GM21423 (cell line): ENCODE measurements around the gene MBD3L2.
"Not testable (repeated sequence)": the region's sequence is repeated elsewhere in the genome, so short reads cannot be mapped to it uniquely, and the experiment has no call there.

ENCODE experiments used
- ATAC-seq: cut with Tn5 transposase; IDR thresholded peaks from one replicate; pipeline ENCODE4 v1.9.1; 2021; ENCODE audit warnings: mild to moderate bottlenecking, moderate library complexity; ENCODE audit not compliant: unreplicated experiment

Gene MBD3L2

GRCh38 chr19:7049021-7049420 is at the start of gene MBD3L2:
MBD3L2 (plus strand) TSS chr19:7049321; CDS start chr19:7049374, 53 bp downstream.
- not testable (repeated sequence) for ATAC-seq

GRCh38 chr19:6999933-7000332 is 49.2 kb upstream of the MBD3L2 start:
- no peak for ATAC-seq

DNA sequence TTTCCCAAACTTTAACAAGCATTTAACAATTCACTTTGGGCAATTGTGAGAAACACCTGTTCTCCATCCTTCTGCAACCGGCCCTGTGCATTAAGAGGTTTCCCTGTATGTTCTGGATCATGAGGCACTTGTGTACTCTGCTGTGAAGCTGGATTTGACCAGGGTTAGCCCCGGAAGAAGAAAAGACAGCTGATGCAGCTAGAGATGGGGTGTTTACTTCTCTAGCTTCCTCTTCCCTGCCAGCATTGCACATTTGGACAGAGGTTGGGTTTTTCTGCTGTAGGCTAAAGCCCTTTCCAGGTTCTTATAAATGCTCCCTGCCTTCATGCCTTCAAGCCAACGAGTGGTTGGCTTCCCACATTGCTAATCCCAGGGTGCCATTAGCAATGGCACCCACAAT is 48.8 kb upstream of the MBD3L2 start:
- ATAC-seq: no peak

GRCh38 chr19:7000816-7001215 is 48.3 kb upstream of the MBD3L2 start:
- ATAC-seq: no peak

DNA sequence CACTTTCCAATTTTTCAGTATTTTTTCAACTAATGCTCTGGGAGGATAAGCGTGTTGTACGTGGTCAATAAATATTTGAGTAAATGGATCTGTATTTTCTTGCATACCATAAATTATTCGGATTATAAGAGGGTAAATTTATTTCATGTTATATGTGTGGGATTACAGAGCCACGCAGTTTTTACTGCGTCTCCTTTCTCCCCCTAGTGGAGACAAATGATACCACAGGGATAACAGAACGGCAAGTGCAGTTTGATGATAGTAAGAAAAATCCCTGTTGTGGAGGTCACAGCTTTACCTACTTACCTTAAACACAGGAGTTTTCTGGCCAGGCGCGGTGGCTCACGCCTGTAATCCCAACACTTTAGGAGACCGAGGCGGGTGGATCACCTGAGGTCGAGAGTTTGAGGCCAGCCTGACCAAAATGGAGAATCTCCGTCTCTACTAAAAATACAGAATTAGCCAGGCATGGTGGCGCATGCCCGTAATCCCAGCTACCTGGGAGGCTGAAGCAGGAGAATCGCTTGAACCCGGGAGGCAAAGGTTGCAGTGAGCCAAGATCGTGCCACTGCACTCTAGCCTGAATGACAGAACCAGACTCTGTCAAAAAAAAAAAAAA is 44.7 kb upstream of the MBD3L2 start:
- no peak for ATAC-seq

GRCh38 chr19:7006135-7006704 is 42.9 kb upstream of the MBD3L2 start:
- ATAC-seq: no peak

GRCh38 chr19:7007859-7008258 is 41.3 kb upstream of the MBD3L2 start:
- ATAC-seq: no peak

GRCh38 chr19:7010722-7011593 is 38.2 kb upstream of the MBD3L2 start:
- ATAC-seq: no peak

DNA sequence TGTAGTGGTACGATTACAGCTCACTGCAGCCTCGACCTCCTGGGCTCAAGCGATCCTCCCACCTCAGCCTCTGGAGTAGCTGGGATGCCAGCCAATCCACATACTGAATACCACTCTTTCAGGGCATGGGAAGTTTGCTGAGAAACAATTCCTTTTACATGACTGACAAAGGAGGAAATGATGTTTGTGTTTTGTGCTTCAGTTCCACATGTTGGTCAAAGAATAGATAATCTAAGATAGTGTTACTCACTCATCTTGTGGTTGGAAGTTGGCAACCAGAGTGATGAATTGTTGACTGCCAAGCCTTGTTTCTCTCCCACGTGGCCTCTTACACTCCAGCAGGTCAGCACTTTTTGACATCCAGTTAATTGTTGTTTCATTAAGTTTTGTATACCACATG is 35.4 kb upstream of the MBD3L2 start:
- ATAC-seq: no peak

- no peak for ATAC-seq
Measured at GRCh38 chr19:7018828-7019227, 30.3 kb upstream of the MBD3L2 start.

DNA sequence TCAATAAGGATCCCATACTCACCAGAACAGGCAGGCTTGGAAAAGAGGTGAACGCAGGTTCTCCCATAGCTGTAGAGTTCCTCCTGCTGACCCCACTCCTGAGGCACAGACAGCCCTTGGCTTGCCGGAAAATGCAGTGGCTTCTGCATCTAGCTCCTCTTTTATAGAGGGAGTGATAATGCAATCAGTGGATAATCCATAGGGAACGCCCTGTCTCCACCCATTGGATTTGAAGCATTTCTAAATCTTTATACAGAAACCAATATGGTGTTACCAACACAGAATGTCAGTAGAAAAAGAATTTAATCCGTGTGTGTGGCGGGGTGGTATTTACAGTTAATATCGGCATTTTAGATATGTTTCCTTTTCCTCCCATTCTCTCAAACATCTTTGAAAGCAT is 27.8 kb upstream of the MBD3L2 start, which contains the start of gene MBD3L2B:
Gene MBD3L2B, minus strand, starts transcription at position 101 of the 400 bp plus-strand sequence. Its CDS starts 34 bp downstream, at position 67.
- not testable (repeated sequence) for ATAC-seq

GRCh38 chr19:7028790-7029189 is 20.3 kb upstream of the MBD3L2 start:
- ATAC-seq: not testable (repeated sequence)

DNA sequence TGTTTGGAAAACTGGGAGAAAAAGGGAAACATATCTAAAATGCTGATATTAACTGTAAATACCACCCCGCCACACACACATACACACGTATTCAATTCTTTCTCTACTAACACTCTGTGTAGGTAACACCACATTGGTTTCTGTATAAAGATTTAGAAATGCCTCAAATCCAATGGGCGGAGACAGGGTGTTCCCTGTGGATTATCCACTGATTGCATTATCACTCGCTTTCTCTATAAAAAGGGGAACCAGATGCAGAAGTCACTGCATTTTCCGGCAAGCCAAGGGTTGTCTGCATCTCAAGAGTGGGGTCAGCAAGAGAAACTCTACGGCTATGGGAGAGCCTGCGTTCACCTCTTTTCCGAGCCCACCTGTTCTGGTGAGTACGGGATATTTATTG is 18.8 kb upstream of the MBD3L2 start, which contains the start of gene MBD3L5:
Gene MBD3L5, plus strand, starts transcription at position 301 of the 400 bp plus-strand sequence. Its CDS starts 34 bp downstream, at position 335.
- not testable (repeated sequence) for ATAC-seq

DNA sequence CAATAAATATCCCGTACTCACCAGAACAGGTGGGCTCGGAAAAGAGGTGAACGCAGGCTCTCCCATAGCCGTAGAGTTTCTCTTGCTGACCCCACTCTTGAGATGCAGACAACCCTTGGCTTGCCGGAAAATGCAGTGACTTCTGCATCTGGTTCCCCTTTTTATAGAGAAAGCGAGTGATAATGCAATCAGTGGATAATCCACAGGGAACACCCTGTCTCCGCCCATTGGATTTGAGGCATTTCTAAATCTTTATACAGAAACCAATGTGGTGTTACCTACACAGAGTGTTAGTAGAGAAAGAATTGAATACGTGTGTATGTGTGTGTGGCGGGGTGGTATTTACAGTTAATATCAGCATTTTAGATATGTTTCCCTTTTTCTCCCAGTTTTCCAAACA is 9.0 kb upstream of the MBD3L2 start, which contains the start of gene MBD3L4:
Gene MBD3L4, minus strand, starts transcription at position 101 of the 400 bp plus-strand sequence. Its CDS starts 35 bp downstream, at position 66.
- not testable (repeated sequence) for ATAC-seq

- ATAC-seq: not testable (repeated sequence)
Measured at GRCh38 chr19:7041563-7041962, 7.6 kb upstream of the MBD3L2 start.

DNA sequence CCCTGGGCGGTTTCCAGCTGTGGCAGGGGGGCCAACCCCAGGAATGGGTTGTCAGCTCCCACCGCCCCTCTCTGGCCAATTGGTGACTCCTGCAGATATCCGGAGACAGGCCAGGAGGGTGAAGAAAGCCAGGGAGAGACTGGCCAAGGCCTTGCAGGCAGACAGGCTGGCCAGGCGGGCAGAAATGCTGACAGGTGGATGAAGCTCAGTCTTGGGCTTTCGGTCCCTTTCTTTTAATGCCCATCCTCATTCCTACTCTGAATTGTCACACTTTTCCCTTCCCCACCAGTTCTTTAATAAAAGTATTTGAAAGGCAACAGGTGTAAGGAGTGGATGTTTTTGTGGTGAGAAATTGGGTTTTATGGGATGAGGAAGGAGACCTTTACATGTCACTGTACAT is 2.3 kb downstream of the MBD3L2 start:
- ATAC-seq: not testable (repeated sequence)

GRCh38 chr19:7052896-7053295 is 3.8 kb downstream of the MBD3L2 start:
- not testable (repeated sequence) for ATAC-seq

GRCh38 chr19:7054635-7055368 is 5.7 kb downstream of the MBD3L2 start:
- not testable (repeated sequence) for ATAC-seq

DNA sequence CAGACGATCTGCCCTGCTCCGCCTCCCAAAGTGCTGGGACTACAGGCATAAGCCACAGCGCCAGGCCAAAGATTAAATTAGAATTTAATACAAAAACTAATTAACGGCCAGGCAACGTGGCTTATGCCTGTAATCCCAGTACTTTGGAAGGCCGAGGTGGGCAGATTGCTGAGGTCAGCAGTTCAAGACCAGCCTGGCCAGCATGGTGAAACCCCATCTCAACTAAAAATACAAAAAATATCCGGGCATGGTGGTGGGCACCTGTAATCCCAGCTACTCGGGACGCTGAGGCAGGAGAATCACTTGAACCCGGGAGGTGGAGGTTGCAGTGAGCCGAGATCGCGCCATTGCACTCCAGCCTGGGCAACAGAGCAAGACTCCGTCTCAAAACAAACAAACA is 6.6 kb downstream of the MBD3L2 start:
- ATAC-seq: not testable (repeated sequence)

DNA sequence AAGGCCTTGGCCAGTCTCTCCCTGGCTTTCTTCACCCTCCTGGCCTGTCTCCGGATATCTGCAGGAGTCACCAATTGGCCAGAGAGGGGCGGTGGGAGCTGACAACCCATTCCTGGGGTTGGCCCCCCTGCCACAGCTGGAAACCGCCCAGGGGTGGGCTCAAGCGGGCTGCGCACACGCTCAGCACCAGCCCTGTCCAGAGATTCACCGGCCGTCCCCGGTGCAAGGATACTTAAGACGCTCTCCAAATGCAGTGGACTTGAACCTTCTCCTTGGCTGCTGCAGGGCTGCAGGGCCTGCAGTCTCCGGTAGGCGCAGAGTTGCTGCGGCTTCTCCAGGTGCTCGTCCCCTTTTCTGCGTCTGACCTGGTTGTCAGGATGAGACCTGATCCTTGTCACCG is 7.2 kb downstream of the MBD3L2 start:
- not testable (repeated sequence) for ATAC-seq

DNA sequence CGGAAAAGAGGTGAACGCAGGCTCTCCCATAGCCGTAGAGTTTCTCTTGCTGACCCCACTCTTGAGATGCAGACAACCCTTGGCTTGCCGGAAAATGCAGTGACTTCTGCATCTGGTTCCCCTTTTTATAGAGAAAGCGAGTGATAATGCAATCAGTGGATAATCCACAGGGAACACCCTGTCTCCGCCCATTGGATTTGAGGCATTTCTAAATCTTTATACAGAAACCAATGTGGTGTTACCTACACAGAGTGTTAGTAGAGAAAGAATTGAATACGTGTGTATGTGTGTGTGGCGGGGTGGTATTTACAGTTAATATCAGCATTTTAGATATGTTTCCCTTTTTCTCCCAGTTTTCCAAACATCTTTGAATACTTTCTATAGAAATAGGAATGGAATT is 9.5 kb downstream of the MBD3L2 start, which contains the start of gene MBD3L3:
Gene MBD3L3, minus strand, starts transcription at position 101 of the 400 bp plus-strand sequence. Its CDS starts 71 bp downstream, at position 30.
- not testable (repeated sequence) for ATAC-seq
